ENCODE measurements around the gene BCAS1. TPM values are rescaled to one million over a fixed set of nuclear protein-coding genes. Genes with fewer than 3 reads are reported as not detected.

The BCAS1 gene
- total RNA-seq, 1 donor from 2014 or later, result 0.04 TPM

GRCh38 chr20:54106162-54106561, 35.8 kb upstream of the BCAS1 start:
- H3K27me3 ChIP-seq (ENCODE audit: control insufficient read depth, insufficient read depth, low read length), result no peaks in the 10 kb centered on the region
- no peaks in the 10 kb centered on the region for H3K36me3 ChIP-seq (ENCODE audit: control insufficient read depth, insufficient read depth, low read length)
- no peak for TF ChIP-seq CTCF (IDR thresholded peaks at IDR 0.05; ENCODE audit: insufficient read depth, low read length, poor library complexity, severe bottlenecking)
- H3K4me3 ChIP-seq (ENCODE audit: low read depth, low read length), result no peak overlapping the region
- DNase-seq (ENCODE audit: low read depth), result no peak

GRCh38 chr20:54105653-54106052, 35.3 kb upstream of the BCAS1 start:
- Histone ChIP-seq H3K36me3 (ENCODE audit: control insufficient read depth, insufficient read depth, low read length) (no peaks in the 10 kb centered on the region), H3K4me3 (ENCODE audit: low read depth, low read length) (no peak overlapping the region), H3K27me3 (ENCODE audit: control insufficient read depth, insufficient read depth, low read length) (no peaks in the 10 kb centered on the region)
- TF ChIP-seq CTCF (IDR thresholded peaks at IDR 0.05; ENCODE audit: insufficient read depth, low read length, poor library complexity, severe bottlenecking), result no peak
- DNase-seq (ENCODE audit: low read depth), result no peak

GRCh38 chr20:54104781-54105180, 34.4 kb upstream of the BCAS1 start:
- DNase-seq (ENCODE audit: low read depth), result no peak
- Histone ChIP-seq H3K4me3 (ENCODE audit: low read depth, low read length) (no peak overlapping the region), H3K36me3 (ENCODE audit: control insufficient read depth, insufficient read depth, low read length) (no peaks in the 10 kb centered on the region), H3K27me3 (ENCODE audit: control insufficient read depth, insufficient read depth, low read length) (no peaks in the 10 kb centered on the region)
- TF ChIP-seq CTCF (IDR thresholded peaks at IDR 0.05; ENCODE audit: insufficient read depth, low read length, poor library complexity, severe bottlenecking), result no peak

GRCh38 chr20:54103762-54104600, 33.6 kb upstream of the BCAS1 start:
- DNase-seq (ENCODE audit: low read depth), result no peak
- Histone ChIP-seq H3K36me3 (ENCODE audit: control insufficient read depth, insufficient read depth, low read length) (no peaks in the 10 kb centered on the region), H3K27me3 (ENCODE audit: control insufficient read depth, insufficient read depth, low read length) (no peaks in the 10 kb centered on the region), H3K4me3 (ENCODE audit: low read depth, low read length) (no peak overlapping the region)
- TF ChIP-seq CTCF (IDR thresholded peaks at IDR 0.05; ENCODE audit: insufficient read depth, low read length, poor library complexity, severe bottlenecking), result no peak

GRCh38 chr20:54103067-54103761, 32.8 kb upstream of the BCAS1 start:
- no peaks in the 10 kb centered on the region for H3K36me3 ChIP-seq (ENCODE audit: control insufficient read depth, insufficient read depth, low read length)
- no peaks in the 10 kb centered on the region for H3K27me3 ChIP-seq (ENCODE audit: control insufficient read depth, insufficient read depth, low read length)
- no peak overlapping the region for H3K4me3 ChIP-seq (ENCODE audit: low read depth, low read length)
- DNase-seq (ENCODE audit: low read depth), result no peak
- TF ChIP-seq CTCF (IDR thresholded peaks at IDR 0.05; ENCODE audit: insufficient read depth, low read length, poor library complexity, severe bottlenecking), result peak; percentile 95

All from kidney epithelial cell (primary cell).